HG03097 (cell line): ENCODE results near the gene CDHR4.
"Not testable (repeated sequence)": the region's sequence is repeated elsewhere in the genome, so short reads cannot be mapped to it uniquely, and the experiment has no call there.

Experiments used
- ATAC-seq: cut with Tn5 transposase; IDR thresholded peaks from one replicate; pipeline ENCODE4 v1.9.1; 2021; ENCODE audit not compliant: unreplicated experiment, low FRiP score

CDHR4 gene

GRCh38 chr3:49799761-49800160 is at the start of gene CDHR4:
Gene CDHR4 (minus strand): TSS chr3:49799873. CDS start chr3:49799812, 61 bp downstream.
- no peak for ATAC-seq

GRCh38 chr3:49845694-49846093 is 46.0 kb upstream of the CDHR4 start:
- no peak for ATAC-seq

GRCh38 chr3:49844464-49845183 is 45.0 kb upstream of the CDHR4 start:
- no peak for ATAC-seq

- no peak for ATAC-seq
Observed at GRCh38 chr3:49842843-49843517, 43.3 kb upstream of the CDHR4 start.

- ATAC-seq = no peak
Observed at GRCh38 chr3:49841806-49842205, 42.1 kb upstream of the CDHR4 start.

GRCh38 chr3:49841126-49841696 is 41.5 kb upstream of the CDHR4 start:
- no peak for ATAC-seq

- no peak for ATAC-seq
Observed at GRCh38 chr3:49840388-49840787, 40.7 kb upstream of the CDHR4 start.

- ATAC-seq = no peak
Observed at GRCh38 chr3:49839193-49839809, 39.6 kb upstream of the CDHR4 start.

- ATAC-seq = no peak
Observed at GRCh38 chr3:49831341-49831740, 31.7 kb upstream of the CDHR4 start.

GRCh38 chr3:49826016-49826415 is 26.3 kb upstream of the CDHR4 start:
- no peak for ATAC-seq

GRCh38 chr3:49823131-49823530 is 23.5 kb upstream of the CDHR4 start:
- ATAC-seq = not testable (repeated sequence)

- peak; percentile 57 for ATAC-seq
Observed at GRCh38 chr3:49813497-49814174, 14.0 kb upstream of the CDHR4 start, which contains the start of gene UBA7. Gene UBA7 (minus strand): TSS chr3:49813953. CDS start chr3:49813787, 166 bp downstream.

- no peak for ATAC-seq
Observed at GRCh38 chr3:49812916-49813496, 13.3 kb upstream of the CDHR4 start.

- no peak for ATAC-seq
Observed at GRCh38 chr3:49807431-49808114, 7.9 kb upstream of the CDHR4 start.

GRCh38 chr3:49806850-49807249 is 7.2 kb upstream of the CDHR4 start:
- no peak for ATAC-seq

- no peak for ATAC-seq
Observed at GRCh38 chr3:49805897-49806701, 6.4 kb upstream of the CDHR4 start.

GRCh38 chr3:49805367-49805782 is 5.7 kb upstream of the CDHR4 start:
- no peak for ATAC-seq

- ATAC-seq = no peak
Observed at GRCh38 chr3:49804141-49805041, 4.7 kb upstream of the CDHR4 start.
